ENCODE measurements around the gene RAB7A. TPM values are rescaled to one million over a fixed set of nuclear protein-coding genes. Genes with fewer than 3 reads are reported as not detected.
A peak's percentile ranks its signal among the peaks of the same experiment; 100 is the strongest.

Gene RAB7A
- total and polyA plus RNA-seq, 4 donors: 125 to 211 (median 164) TPM

DNA sequence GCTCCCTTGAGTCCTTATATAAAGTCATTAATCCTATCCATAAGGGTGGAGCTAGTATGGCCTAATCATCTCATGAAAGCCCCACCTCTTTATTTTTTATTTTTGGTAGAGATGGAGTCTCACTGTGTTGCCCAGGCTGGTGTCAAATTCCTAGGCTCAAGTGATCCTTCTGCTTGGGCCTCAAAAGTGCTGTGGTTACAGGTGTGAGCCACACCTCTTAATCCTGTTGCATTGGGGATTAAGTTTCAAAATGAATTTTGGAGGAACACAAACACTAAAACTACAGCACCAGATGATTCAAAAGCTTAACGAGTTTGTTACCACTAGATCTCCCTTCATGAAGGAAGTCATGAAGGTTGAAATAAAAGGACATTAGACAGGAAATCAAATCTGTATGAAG is 27.7 kb downstream of the RAB7A start:
- H3K4me1 ChIP-seq (ENCODE audit: control insufficient read depth in 1 of 2, insufficient read depth in 2 of 2, low read length in 2 of 2): peaks cover 2 to 3% of the 10 kb centered on the region in 2 donors
- no peak overlapping the region for H3K4me3 ChIP-seq (ENCODE audit: low read length in 2 of 2)
- intact Hi-C loops (cut with DNase I): no loop called here
- 92% methylated on average over 1 of the region's 1 CpG for WGBS, 2 donors
- no peaks in the 10 kb centered on the region for H3K9me3 ChIP-seq (ENCODE audit: control insufficient read depth, low read length)
- ATAC-seq (ENCODE audit: low FRiP score) (no peak), DNase-seq (no peak)
- no peaks in the 10 kb centered on the region for H3K36me3 ChIP-seq (ENCODE audit: control insufficient read depth in 1 of 2, insufficient read depth in 2 of 2, low read length in 1 of 2)
- H3K27ac ChIP-seq (ENCODE audit: low read depth in 1 of 2, low read length in 2 of 2): no peak overlapping the region
- H3K27me3 ChIP-seq (ENCODE audit: control insufficient read depth in 1 of 2, insufficient read depth in 2 of 2, low read length in 1 of 2): no peaks in the 10 kb centered on the region

GRCh38 chr3:128760042-128760441 is 34.1 kb downstream of the RAB7A start:
- intact Hi-C loops (cut with DNase I): no loop called here
- no peak overlapping the region for H3K27ac ChIP-seq (ENCODE audit: low read depth in 1 of 2, low read length in 2 of 2)

DNA sequence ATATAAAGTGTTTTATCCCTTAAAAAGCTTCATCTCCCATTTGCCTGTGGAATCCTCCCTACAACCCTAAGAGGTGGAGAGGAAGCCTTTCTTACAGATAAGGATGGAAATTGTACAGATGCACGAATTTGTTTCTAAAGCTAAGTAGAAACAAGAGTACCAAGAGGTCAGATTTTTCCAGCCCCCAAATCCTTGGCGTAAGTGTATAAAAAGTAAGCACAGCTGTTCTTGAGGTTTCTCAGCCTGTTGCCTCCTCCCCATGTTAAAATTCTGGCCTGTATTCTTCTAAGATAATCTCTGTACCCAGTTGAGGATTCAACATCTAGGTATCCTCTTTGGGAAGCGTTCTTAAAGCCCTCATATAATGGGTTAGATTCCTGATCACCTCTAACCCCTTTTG is 34.9 kb downstream of the RAB7A start:
- DNase-seq (no peak), ATAC-seq (ENCODE audit: low FRiP score) (no peak)
- Histone ChIP-seq H3K27ac (ENCODE audit: low read depth in 1 of 2, low read length in 2 of 2) (no peak overlapping the region), H3K27me3 (ENCODE audit: control insufficient read depth in 1 of 2, insufficient read depth in 2 of 2, low read length in 1 of 2) (no peaks in the 10 kb centered on the region), H3K4me3 (ENCODE audit: low read length in 2 of 2) (no peak overlapping the region), H3K36me3 (ENCODE audit: control insufficient read depth in 1 of 2, insufficient read depth in 2 of 2, low read length in 1 of 2) (no peaks in the 10 kb centered on the region), H3K9me3 (ENCODE audit: control insufficient read depth, low read length) (no peaks in the 10 kb centered on the region), H3K4me1 (ENCODE audit: control insufficient read depth in 1 of 2, insufficient read depth in 2 of 2, low read length in 2 of 2) (peaks cover 3 to 4% of the 10 kb centered on the region in 2 donors)
- 85% methylated on average over 3 of the region's 3 CpGs for whole genome bisulfite sequencing, 2 donors
- intact Hi-C loops (cut with DNase I): no loop called here

More at GRCh38 chr3:128760042-128760441, 34.1 kb downstream of the RAB7A start:
- DNase-seq: no peak
- H3K4me3 ChIP-seq (ENCODE audit: low read length in 2 of 2): no peak overlapping the region
- ATAC-seq (ENCODE audit: low FRiP score): no peak
- H3K27me3 ChIP-seq (ENCODE audit: control insufficient read depth in 1 of 2, insufficient read depth in 2 of 2, low read length in 1 of 2): no peaks in the 10 kb centered on the region
- no peaks in the 10 kb centered on the region for H3K9me3 ChIP-seq (ENCODE audit: control insufficient read depth, low read length)
- peaks cover 3 to 4% of the 10 kb centered on the region in 2 donors for H3K4me1 ChIP-seq (ENCODE audit: control insufficient read depth in 1 of 2, insufficient read depth in 2 of 2, low read length in 2 of 2)
- H3K36me3 ChIP-seq (ENCODE audit: control insufficient read depth in 1 of 2, insufficient read depth in 2 of 2, low read length in 1 of 2): no peaks in the 10 kb centered on the region
- WGBS, 2 donors: 92 to 95% methylated on average over 5 of the region's 5 CpGs

GRCh38 chr3:128761392-128761791 is 35.4 kb downstream of the RAB7A start:
- Histone ChIP-seq H3K9me3 (ENCODE audit: control insufficient read depth, low read length) (no peaks in the 10 kb centered on the region), H3K4me3 (ENCODE audit: low read length in 2 of 2) (no peak overlapping the region), H3K27me3 (ENCODE audit: control insufficient read depth in 1 of 2, insufficient read depth in 2 of 2, low read length in 1 of 2) (no peaks in the 10 kb centered on the region), H3K4me1 (ENCODE audit: control insufficient read depth in 1 of 2, insufficient read depth in 2 of 2, low read length in 2 of 2) (peaks cover 3 to 4% of the 10 kb centered on the region in 2 donors), H3K27ac (ENCODE audit: low read depth in 1 of 2, low read length in 2 of 2) (no peak overlapping the region), H3K36me3 (ENCODE audit: control insufficient read depth in 1 of 2, insufficient read depth in 2 of 2, low read length in 1 of 2) (no peaks in the 10 kb centered on the region)
- no peak for DNase-seq
- intact Hi-C loops (cut with DNase I): no loop called here
- no peak for ATAC-seq (ENCODE audit: low FRiP score)

DNA sequence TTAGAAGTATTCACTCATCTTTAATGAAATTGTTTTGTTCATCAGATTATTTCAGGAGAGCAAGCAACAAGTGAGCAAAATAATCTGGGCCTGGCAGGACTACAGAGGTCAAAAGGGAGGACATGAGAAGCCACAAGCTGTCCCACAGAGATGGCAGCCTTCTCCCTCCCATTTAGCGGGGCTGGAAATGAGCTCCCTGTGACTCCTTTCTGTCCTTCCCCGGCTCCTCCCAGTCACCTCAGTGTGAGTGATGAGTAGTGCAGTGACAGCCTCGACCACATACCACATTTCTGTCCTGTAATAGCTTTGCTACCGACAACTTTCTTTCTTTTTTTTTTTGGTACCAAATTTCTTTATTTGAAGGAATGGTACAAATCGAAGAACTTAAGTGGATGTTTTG is 38.0 kb downstream of the RAB7A start:
- Histone ChIP-seq H3K4me3 (ENCODE audit: low read length in 2 of 2) (no peak overlapping the region), H3K27me3 (ENCODE audit: control insufficient read depth in 1 of 2, insufficient read depth in 2 of 2, low read length in 1 of 2) (no peaks in the 10 kb centered on the region), H3K4me1 (ENCODE audit: control insufficient read depth in 1 of 2, insufficient read depth in 2 of 2, low read length in 2 of 2) (peaks cover 3 to 7% of the 10 kb centered on the region in 2 donors), H3K9me3 (ENCODE audit: control insufficient read depth, low read length) (no peaks in the 10 kb centered on the region), H3K27ac (ENCODE audit: low read depth in 1 of 2, low read length in 2 of 2) (no peak overlapping the region), H3K36me3 (ENCODE audit: control insufficient read depth in 1 of 2, insufficient read depth in 2 of 2, low read length in 1 of 2) (no peaks in the 10 kb centered on the region)
- 84 to 86% methylated on average over 5 of the region's 5 CpGs for WGBS, 2 donors
- ATAC-seq (ENCODE audit: low FRiP score) (no peak), DNase-seq (no peak)
- intact Hi-C loops (cut with DNase I): no loop called here

DNA sequence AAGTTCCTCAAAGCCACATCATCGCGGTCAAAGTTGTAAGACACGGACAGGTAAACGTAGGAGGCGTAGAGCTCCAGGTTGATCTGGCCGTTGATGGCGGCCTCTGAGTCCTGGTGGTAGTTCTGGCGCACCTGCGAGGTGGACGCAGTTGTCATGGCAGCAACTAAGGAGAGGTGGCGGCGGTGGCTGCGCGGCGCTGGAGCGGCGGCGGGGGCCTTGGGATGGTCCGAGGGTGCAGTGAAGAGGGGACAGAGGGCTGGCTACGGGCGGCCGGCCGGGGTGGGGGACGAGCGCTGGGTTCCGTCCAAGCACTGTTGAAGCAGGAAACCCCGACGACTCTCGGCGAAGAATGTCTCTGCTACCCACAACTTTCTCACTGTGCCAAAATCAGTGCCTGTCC is 38.9 kb downstream of the RAB7A start:
- WGBS, 2 donors: 96 to 97% methylated on average over 29 to 30 of the region's 30 CpGs
- H3K9me3 ChIP-seq (ENCODE audit: control insufficient read depth, low read length): no peaks in the 10 kb centered on the region
- no peaks in the 10 kb centered on the region for H3K36me3 ChIP-seq (ENCODE audit: control insufficient read depth in 1 of 2, insufficient read depth in 2 of 2, low read length in 1 of 2)
- ATAC-seq (ENCODE audit: low FRiP score) (no peak), DNase-seq (peak in 1 of 2 donors; percentile 76)
- intact Hi-C loops (cut with DNase I): no loop called here
- no peak overlapping the region for H3K4me3 ChIP-seq (ENCODE audit: low read length in 2 of 2)
- H3K27ac ChIP-seq (ENCODE audit: low read depth in 1 of 2, low read length in 2 of 2): no peak overlapping the region
- H3K27me3 ChIP-seq (ENCODE audit: control insufficient read depth in 1 of 2, insufficient read depth in 2 of 2, low read length in 1 of 2): no peaks in the 10 kb centered on the region
- H3K4me1 ChIP-seq (ENCODE audit: control insufficient read depth in 1 of 2, insufficient read depth in 2 of 2, low read length in 2 of 2): peaks cover 3 to 9% of the 10 kb centered on the region in 2 donors

GRCh38 chr3:128767094-128767750 is 41.2 kb downstream of the RAB7A start:
- Histone ChIP-seq H3K27ac (ENCODE audit: low read depth in 1 of 2, low read length in 2 of 2) (no peak overlapping the region), H3K9me3 (ENCODE audit: control insufficient read depth, low read length) (no peaks in the 10 kb centered on the region), H3K36me3 (ENCODE audit: control insufficient read depth in 1 of 2, insufficient read depth in 2 of 2, low read length in 1 of 2) (no peaks in the 10 kb centered on the region), H3K4me1 (ENCODE audit: control insufficient read depth in 1 of 2, insufficient read depth in 2 of 2, low read length in 2 of 2) (peaks cover 0 to 9% of the 10 kb centered on the region in 2 donors), H3K27me3 (ENCODE audit: control insufficient read depth in 1 of 2, insufficient read depth in 2 of 2, low read length in 1 of 2) (no peaks in the 10 kb centered on the region), H3K4me3 (ENCODE audit: low read length in 2 of 2) (no peak overlapping the region)
- ATAC-seq (ENCODE audit: low FRiP score) (no peak), DNase-seq (no peak)
- intact Hi-C loops (cut with DNase I): no loop called here
- WGBS, 2 donors: 73 to 75% methylated on average over 6 of the region's 6 CpGs

- peaks cover 0 to 9% of the 10 kb centered on the region in 2 donors for H3K4me1 ChIP-seq (ENCODE audit: control insufficient read depth in 1 of 2, insufficient read depth in 2 of 2, low read length in 2 of 2)
- no peak for DNase-seq
- H3K4me3 ChIP-seq (ENCODE audit: low read length in 2 of 2): no peak overlapping the region
- intact Hi-C loops (cut with DNase I): no loop called here
- no peak overlapping the region for H3K27ac ChIP-seq (ENCODE audit: low read depth in 1 of 2, low read length in 2 of 2)
- H3K36me3 ChIP-seq (ENCODE audit: control insufficient read depth in 1 of 2, insufficient read depth in 2 of 2, low read length in 1 of 2): no peaks in the 10 kb centered on the region
- H3K9me3 ChIP-seq (ENCODE audit: control insufficient read depth, low read length): no peaks in the 10 kb centered on the region
- no peak for ATAC-seq (ENCODE audit: low FRiP score)
- 89 to 92% methylated on average over 5 of the region's 5 CpGs for WGBS, 2 donors
- no peaks in the 10 kb centered on the region for H3K27me3 ChIP-seq (ENCODE audit: control insufficient read depth in 1 of 2, insufficient read depth in 2 of 2, low read length in 1 of 2)
These were observed 42.5 kb downstream of the RAB7A start for GRCh38 chr3:128768471-128768870.

DNA sequence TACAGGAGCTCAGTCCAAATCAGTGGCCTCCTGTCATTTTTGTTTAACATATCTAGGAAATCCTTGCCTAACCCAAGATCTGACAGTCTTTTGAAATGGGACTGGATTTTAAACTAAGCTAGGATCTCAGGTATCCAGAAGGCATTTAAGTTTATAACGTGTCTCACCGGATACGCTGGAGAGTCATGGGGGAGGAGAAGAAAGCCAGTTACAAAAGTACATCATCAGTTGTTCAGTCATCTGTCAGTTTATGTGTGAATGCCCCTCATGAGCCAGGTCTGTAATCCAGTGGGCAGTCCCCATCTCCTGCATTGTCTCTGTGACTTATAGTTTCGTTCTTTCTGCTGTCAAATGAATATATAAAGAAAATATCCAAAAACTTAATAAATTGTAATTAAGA is 44.4 kb downstream of the RAB7A start:
- no peak overlapping the region for H3K27ac ChIP-seq (ENCODE audit: low read depth in 1 of 2, low read length in 2 of 2)
- H3K9me3 ChIP-seq (ENCODE audit: control insufficient read depth, low read length): no peaks in the 10 kb centered on the region
- DNase-seq (no peak), ATAC-seq (ENCODE audit: low FRiP score) (no peak)
- no peak overlapping the region for H3K4me3 ChIP-seq (ENCODE audit: low read length in 2 of 2)
- H3K27me3 ChIP-seq (ENCODE audit: control insufficient read depth in 1 of 2, insufficient read depth in 2 of 2, low read length in 1 of 2): no peaks in the 10 kb centered on the region
- peaks cover 0 to 9% of the 10 kb centered on the region in 2 donors for H3K4me1 ChIP-seq (ENCODE audit: control insufficient read depth in 1 of 2, insufficient read depth in 2 of 2, low read length in 2 of 2)
- no peaks in the 10 kb centered on the region for H3K36me3 ChIP-seq (ENCODE audit: control insufficient read depth in 1 of 2, insufficient read depth in 2 of 2, low read length in 1 of 2)
- 92 to 97% methylated on average over 4 of the region's 4 CpGs for WGBS, 2 donors
- intact Hi-C loops (cut with DNase I): no loop called here
